Testis (tissue), 3 donors: ENCODE data around the gene PARP2. TPM values are rescaled to one million over a fixed set of nuclear protein-coding genes. Genes with fewer than 3 reads are reported as not detected.

Experiments
- DNase-seq: peaks from one replicate; pipeline ENCODE4 v3.0.0-alpha.2; 2019
- H3K27ac ChIP-seq, 2 donors: fragments of 200-600 bp; sonication (generic); one replicate each; pipeline ENCODE4 v1.5.1; 2019
- H3K27me3 ChIP-seq: fragments of 200-600 bp; sonication (generic); one replicate; pipeline ENCODE4 v1.5.1; 2019
- H3K36me3 ChIP-seq: fragments of 200-600 bp; sonication (generic); one replicate; pipeline ENCODE4 v1.5.1; 2017; ENCODE audit warnings: low read depth; ENCODE audit errors: missing control alignments
- H3K4me1 ChIP-seq: fragments of 200-600 bp; sonication (generic); one replicate; pipeline ENCODE4 v1.5.1; 2019
- H3K4me3 ChIP-seq, 2 donors: fragments of 200-600 bp; sonication (generic); one replicate each; pipeline ENCODE4 v1.5.1; 2017 to 2019
- H3K9me3 ChIP-seq: fragments of 200-600 bp; sonication (generic); one replicate; pipeline ENCODE4 v1.5.1; 2017
- POLR2A ChIP-seq: fragments of 450-650 bp; IDR thresholded peaks from one replicate; pipeline ENCODE4 v1.6.1; 2017; ENCODE audit warnings: antibody characterized with exemption, mild to moderate bottlenecking, moderate library complexity
- WGBS, 2 donors: methylation state at CpG; one replicate each; pipeline ENCODE4 v1.1.5; 2018; 5-methylcytosine and 5-hydroxymethylcytosine counted together
- intact Hi-C: fragments of 100-400 bp; cut with DNase I; formaldehyde crosslinking; loops from one replicate; pipeline ENCODE4 v1.15.1; 2023; ENCODE audit warnings: low total_unique reads
- polyA plus RNA-seq: library from polyadenylated mRNA; stranded (reverse); fragments of 350-450 nt; fragmentation: Illumina TruSeq; extraction: RNeasy Lipid Tissue Mini Kit (QIAGEN cat#74804); gene quantifications from one replicate; pipeline ENCODE4 v1.2.3, GENCODE V29; 2014; ENCODE audit warnings: low read depth, low replicate concordance; ENCODE audit not compliant: insufficient read depth
- total RNA-seq, 2 donors: library from RNA; depleted of rRNA; stranded (reverse); fragments of >200 nt; gene quantifications; one replicate each; pipeline ENCODE4 v1.2.3, GENCODE V29; 2016
- TF ChIP-seq, protein P1 (sequence below), 3 experiments: fragments of 450-650 bp in 2 of 3; fragments of 200-600 bp in 1 of 3; sonication (generic) in 1 of 3; IDR thresholded peaks; one replicate each; pipeline ENCODE4 v1.5.1; 2016 to 2019; ENCODE audit warnings: antibody characterized with exemption in 3 of 3, mild to moderate bottlenecking in 2 of 3, moderate library complexity in 1 of 3

PARP2 gene
- total and polyA plus RNA-seq, 3 donors from 2014 or later = 38.1 to 50.7 (median 40.0) TPM

- WGBS, 2 donors = 83 to 84% methylated on average over 5 to 7 of the region's 7 CpGs
- Histone ChIP-seq H3K27me3 (no peaks in the 10 kb centered on the region), H3K4me1 (no peaks in the 10 kb centered on the region), H3K4me3 (no peak overlapping the region), H3K27ac (no peak overlapping the region), H3K9me3 (no peaks in the 10 kb centered on the region), H3K36me3 (no peaks in the 10 kb centered on the region)
- DNase-seq = no peak
- intact Hi-C loops = no loop called here
- no peak for TF ChIP-seq POLR2A
- TF ChIP-seq, protein P1, sequence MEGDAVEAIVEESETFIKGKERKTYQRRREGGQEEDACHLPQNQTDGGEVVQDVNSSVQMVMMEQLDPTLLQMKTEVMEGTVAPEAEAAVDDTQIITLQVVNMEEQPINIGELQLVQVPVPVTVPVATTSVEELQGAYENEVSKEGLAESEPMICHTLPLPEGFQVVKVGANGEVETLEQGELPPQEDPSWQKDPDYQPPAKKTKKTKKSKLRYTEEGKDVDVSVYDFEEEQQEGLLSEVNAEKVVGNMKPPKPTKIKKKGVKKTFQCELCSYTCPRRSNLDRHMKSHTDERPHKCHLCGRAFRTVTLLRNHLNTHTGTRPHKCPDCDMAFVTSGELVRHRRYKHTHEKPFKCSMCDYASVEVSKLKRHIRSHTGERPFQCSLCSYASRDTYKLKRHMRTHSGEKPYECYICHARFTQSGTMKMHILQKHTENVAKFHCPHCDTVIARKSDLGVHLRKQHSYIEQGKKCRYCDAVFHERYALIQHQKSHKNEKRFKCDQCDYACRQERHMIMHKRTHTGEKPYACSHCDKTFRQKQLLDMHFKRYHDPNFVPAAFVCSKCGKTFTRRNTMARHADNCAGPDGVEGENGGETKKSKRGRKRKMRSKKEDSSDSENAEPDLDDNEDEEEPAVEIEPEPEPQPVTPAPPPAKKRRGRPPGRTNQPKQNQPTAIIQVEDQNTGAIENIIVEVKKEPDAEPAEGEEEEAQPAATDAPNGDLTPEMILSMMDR (IDR thresholded peaks at IDR 0.05) = no peak
These were observed 37.9 kb downstream of the PARP2 start for GRCh38 chr14:20381341-20381740.

- H3K9me3 ChIP-seq = no peaks in the 10 kb centered on the region
- H3K27ac ChIP-seq = no peak overlapping the region
- no peak for DNase-seq
- WGBS, 2 donors = 93 to 94% methylated on average over 2 to 12 of the region's 12 CpGs
- H3K4me1 ChIP-seq = no peaks in the 10 kb centered on the region
- intact Hi-C loops = no loop called here
- no peaks in the 10 kb centered on the region for H3K27me3 ChIP-seq
- H3K4me3 ChIP-seq = no peak overlapping the region
- TF ChIP-seq, protein P1 (IDR thresholded peaks at IDR 0.05) = no peak
- no peak for TF ChIP-seq POLR2A
- H3K36me3 ChIP-seq = no peaks in the 10 kb centered on the region
These were observed 39.1 kb downstream of the PARP2 start for GRCh38 chr14:20382526-20382925.

- intact Hi-C loops = no loop called here
- H3K36me3 ChIP-seq = no peaks in the 10 kb centered on the region
- no peak overlapping the region for H3K27ac ChIP-seq
- H3K4me1 ChIP-seq = no peaks in the 10 kb centered on the region
- WGBS, 2 donors = 88 to 97% methylated on average over 10 of the region's 10 CpGs
- no peaks in the 10 kb centered on the region for H3K9me3 ChIP-seq
- no peak overlapping the region for H3K4me3 ChIP-seq
- no peak for DNase-seq
- H3K27me3 ChIP-seq = no peaks in the 10 kb centered on the region
- TF ChIP-seq POLR2A = no peak
- TF ChIP-seq, protein P1 (IDR thresholded peaks at IDR 0.05) = no peak
These were observed 39.6 kb downstream of the PARP2 start for GRCh38 chr14:20383032-20383431.

DNA sequence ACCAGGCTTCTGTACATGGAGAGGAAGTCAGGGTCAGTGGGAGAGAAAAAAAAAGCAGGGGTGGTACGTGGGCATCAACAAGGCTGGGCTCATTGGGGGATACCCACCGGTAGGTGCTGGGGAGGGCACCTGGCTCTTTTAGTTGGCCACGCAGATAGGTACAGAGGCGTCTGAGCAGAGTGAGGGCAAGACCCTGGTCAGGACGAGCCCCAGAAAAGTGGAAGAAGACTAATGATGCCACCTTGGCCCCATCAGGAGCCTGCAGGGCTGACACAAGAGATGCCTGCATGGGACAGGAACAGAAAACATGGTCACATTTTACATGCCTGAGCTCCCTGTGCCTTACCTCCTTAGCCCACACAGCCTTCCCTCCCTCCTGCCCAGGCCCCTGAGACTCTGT, 40.2 kb downstream of the PARP2 start:
- H3K27me3 ChIP-seq = no peaks in the 10 kb centered on the region
- H3K36me3 ChIP-seq = no peaks in the 10 kb centered on the region
- no peaks in the 10 kb centered on the region for H3K9me3 ChIP-seq
- no peak overlapping the region for H3K4me3 ChIP-seq
- H3K27ac ChIP-seq = no peak overlapping the region
- 89 to 92% methylated on average over 5 of the region's 5 CpGs for WGBS, 2 donors
- intact Hi-C loops = no loop called here
- TF ChIP-seq, protein P1 (IDR thresholded peaks at IDR 0.05) = no peak
- no peak for TF ChIP-seq POLR2A
- no peaks in the 10 kb centered on the region for H3K4me1 ChIP-seq
- no peak for DNase-seq

GRCh38 chr14:20384321-20384720, 40.9 kb downstream of the PARP2 start:
- TF ChIP-seq, protein P1 (IDR thresholded peaks at IDR 0.05) = no peak
- TF ChIP-seq POLR2A = no peak
- no peak for DNase-seq
- no peak overlapping the region for H3K4me3 ChIP-seq
- WGBS, 2 donors = 84 to 91% methylated on average over 7 of the region's 7 CpGs
- no peaks in the 10 kb centered on the region for H3K9me3 ChIP-seq
- H3K4me1 ChIP-seq = no peaks in the 10 kb centered on the region
- H3K27me3 ChIP-seq = no peaks in the 10 kb centered on the region
- intact Hi-C loops = no loop called here
- no peak overlapping the region for H3K27ac ChIP-seq
- no peaks in the 10 kb centered on the region for H3K36me3 ChIP-seq
